Loucy (cell line): Measurements from ENCODE around the gene PGS1.

Experiments
- CTCF ChIP-seq: fragments of 200-600 bp; sonication (generic); conservative IDR thresholded peaks from 2 replicates; pipeline ENCODE4 v1.5.1; 2014; ENCODE audit warnings: mild to moderate bottlenecking, antibody characterized with exemption, low read length
- EZH2phosphoT487 ChIP-seq: fragments of 200-600 bp; IDR thresholded peaks from 2 replicates; pipeline ENCODE4 v1.6.1; 2018; ENCODE audit warnings: antibody characterized with exemption, mild to moderate bottlenecking, moderate library complexity, borderline replicate concordance

GRCh38 chr17:78432226-78433012, 54.0 kb downstream of the PGS1 start:
- TF ChIP-seq CTCF (no peak), EZH2phosphoT487 (no peak)
